Nephron (organoid): ENCODE results near the gene ENO2.

Experiments used
- H3K27ac Mint-ChIP-seq, 3 experiments: 2 replicates each; pipeline ENCODE4 v1.8.0; 2020; ENCODE audit warnings: mixed read lengths in 3 of 3, mild to moderate bottlenecking in 2 of 3, moderate library complexity in 1 of 3
- H3K27me3 Mint-ChIP-seq: 2 replicates; pipeline ENCODE4 v1.8.0; 2021; ENCODE audit warnings: low read depth, mild to moderate bottlenecking, moderate library complexity, mixed read lengths
- H3K36me3 Mint-ChIP-seq: 2 replicates; pipeline ENCODE4 v1.8.0; 2020; ENCODE audit warnings: low read depth, mixed read lengths
- H3K4me1 Mint-ChIP-seq: 2 replicates; pipeline ENCODE4 v1.8.0; 2020; ENCODE audit warnings: mixed read lengths
- H3K4me3 Mint-ChIP-seq, 3 experiments: 2 replicates each; pipeline ENCODE4 v1.8.0; 2020; ENCODE audit warnings: mild to moderate bottlenecking in 3 of 3, mixed read lengths in 3 of 3, moderate library complexity in 2 of 3
- H3K9me3 Mint-ChIP-seq: 2 replicates; pipeline ENCODE4 v1.8.0; 2020; ENCODE audit warnings: mixed read lengths
- TF ChIP-seq, protein P1 (sequence below), 3 experiments: fragments of 200-600 bp; sonication (generic); IDR thresholded peaks; one replicate each; pipeline ENCODE4 v1.5.0; 2021; ENCODE audit warnings: antibody characterized with exemption in 3 of 3; ENCODE audit not compliant: unreplicated experiment in 3 of 3

ENO2 gene

GRCh38 chr12:6946033-6946919 is 31.9 kb downstream of the ENO2 start:
- TF ChIP-seq, protein P1, sequence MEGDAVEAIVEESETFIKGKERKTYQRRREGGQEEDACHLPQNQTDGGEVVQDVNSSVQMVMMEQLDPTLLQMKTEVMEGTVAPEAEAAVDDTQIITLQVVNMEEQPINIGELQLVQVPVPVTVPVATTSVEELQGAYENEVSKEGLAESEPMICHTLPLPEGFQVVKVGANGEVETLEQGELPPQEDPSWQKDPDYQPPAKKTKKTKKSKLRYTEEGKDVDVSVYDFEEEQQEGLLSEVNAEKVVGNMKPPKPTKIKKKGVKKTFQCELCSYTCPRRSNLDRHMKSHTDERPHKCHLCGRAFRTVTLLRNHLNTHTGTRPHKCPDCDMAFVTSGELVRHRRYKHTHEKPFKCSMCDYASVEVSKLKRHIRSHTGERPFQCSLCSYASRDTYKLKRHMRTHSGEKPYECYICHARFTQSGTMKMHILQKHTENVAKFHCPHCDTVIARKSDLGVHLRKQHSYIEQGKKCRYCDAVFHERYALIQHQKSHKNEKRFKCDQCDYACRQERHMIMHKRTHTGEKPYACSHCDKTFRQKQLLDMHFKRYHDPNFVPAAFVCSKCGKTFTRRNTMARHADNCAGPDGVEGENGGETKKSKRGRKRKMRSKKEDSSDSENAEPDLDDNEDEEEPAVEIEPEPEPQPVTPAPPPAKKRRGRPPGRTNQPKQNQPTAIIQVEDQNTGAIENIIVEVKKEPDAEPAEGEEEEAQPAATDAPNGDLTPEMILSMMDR (IDR thresholded peaks at IDR 0.05; ENCODE audit: unreplicated experiment in 3 of 3) = no peak
- H3K27ac Mint-ChIP-seq = peak overlapping the region; percentile 4 to 84 (median 75)
- H3K4me1 Mint-ChIP-seq = peaks cover 39% of the 10 kb centered on the region
- peaks cover 5% of the 10 kb centered on the region for H3K36me3 Mint-ChIP-seq
- H3K4me3 Mint-ChIP-seq = peak overlapping the region; percentile 86 to 95 (median 92)
- H3K9me3 Mint-ChIP-seq = no peaks in the 10 kb centered on the region
- peaks cover 4% of the 10 kb centered on the region for H3K27me3 Mint-ChIP-seq

DNA sequence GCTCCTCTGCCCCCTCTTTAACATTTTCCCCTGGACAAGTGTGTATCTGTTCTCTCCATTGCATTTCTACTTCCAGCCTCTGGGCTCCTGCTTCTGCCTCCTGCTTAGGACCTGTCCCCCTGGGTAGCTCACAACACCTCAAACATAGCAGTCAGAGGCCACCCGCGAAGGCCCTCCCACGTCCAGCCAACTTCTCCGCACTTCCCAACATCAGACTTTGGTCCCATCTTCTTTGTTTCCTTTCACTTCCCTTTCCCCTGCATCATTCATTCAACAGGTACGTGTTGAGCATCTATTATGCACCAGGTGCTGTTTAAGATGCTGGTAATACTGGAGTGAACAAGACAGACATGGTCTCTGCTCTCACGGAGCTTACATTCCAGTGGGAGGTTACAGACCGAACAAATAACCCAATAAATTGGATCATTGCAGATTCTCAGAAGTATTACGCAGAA is 32.6 kb downstream of the ENO2 start:
- Mint-ChIP-seq H3K4me1 (peaks cover 39% of the 10 kb centered on the region), H3K4me3 (peak overlapping the region; percentile 86 to 95 (median 92)), H3K36me3 (peaks cover 4% of the 10 kb centered on the region), H3K27me3 (peaks cover 4% of the 10 kb centered on the region), H3K9me3 (no peaks in the 10 kb centered on the region), H3K27ac (peak overlapping the region; percentile 4 to 84 (median 75))
- TF ChIP-seq, protein P1 (IDR thresholded peaks at IDR 0.05; ENCODE audit: unreplicated experiment in 3 of 3) = no peak

DNA sequence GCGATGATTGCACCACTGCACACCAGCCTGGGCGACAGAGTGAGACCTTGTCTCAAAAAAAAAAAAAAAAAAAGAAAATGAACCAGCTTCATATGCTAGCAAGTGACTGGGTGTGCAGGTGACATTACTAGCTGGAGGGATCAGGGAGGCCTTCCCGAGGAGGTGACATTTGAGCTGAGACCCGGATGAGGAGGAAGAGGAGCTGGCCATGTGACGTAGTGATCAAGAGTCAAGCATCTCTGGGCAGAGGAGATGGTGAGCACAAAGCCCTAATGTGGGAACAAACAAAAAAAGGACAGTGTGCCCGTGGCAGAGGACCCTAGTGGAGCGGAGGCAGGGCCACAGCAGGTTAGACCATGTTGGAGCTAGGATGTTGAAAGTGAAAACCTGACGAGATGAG is 33.2 kb downstream of the ENO2 start:
- Mint-ChIP-seq H3K27me3 (peaks cover 4% of the 10 kb centered on the region), H3K36me3 (no peaks in the 10 kb centered on the region), H3K4me1 (peaks cover 34% of the 10 kb centered on the region), H3K27ac (no peak overlapping the region), H3K4me3 (peak overlapping the region in 2 of 3 experiments; percentile 30 to 42), H3K9me3 (no peaks in the 10 kb centered on the region)
- TF ChIP-seq, protein P1 (IDR thresholded peaks at IDR 0.05; ENCODE audit: unreplicated experiment in 3 of 3) = no peak

DNA sequence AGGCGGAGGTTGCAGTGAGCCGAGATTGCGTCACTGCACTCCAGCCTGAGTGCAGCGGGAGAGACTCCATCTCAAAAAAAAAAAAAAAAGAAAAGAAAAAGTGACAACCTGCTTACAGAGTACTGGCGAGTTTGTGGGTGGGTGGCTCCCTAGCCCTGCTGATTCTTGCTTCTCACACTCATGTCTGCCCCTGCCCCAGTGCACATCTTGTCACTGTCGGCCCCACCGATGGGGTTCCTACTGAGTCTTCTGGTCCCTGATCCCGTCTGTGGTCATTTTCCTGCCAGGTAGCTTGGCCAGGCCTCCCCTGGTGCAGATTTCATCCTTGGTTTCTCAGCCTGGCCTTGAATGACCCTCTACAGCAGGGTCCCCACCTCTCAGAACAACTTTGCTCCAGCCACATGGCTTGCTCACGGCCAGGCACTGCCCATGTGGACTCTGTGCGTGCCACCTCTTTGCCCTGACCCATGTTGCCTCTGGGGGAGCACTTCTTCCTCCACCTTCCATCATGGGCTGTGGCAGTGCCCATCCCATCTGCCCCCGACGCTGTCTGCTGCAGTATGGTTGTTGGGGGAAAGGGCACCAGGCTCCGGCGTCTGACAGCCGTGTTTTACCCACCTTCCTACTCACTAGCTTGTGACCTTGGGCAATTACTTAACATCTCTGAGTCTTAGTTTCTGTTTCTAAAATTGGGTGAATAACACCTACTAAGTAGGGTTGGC is 34.7 kb downstream of the ENO2 start:
- Mint-ChIP-seq H3K27me3 (peaks cover 4% of the 10 kb centered on the region), H3K36me3 (no peaks in the 10 kb centered on the region), H3K27ac (peak overlapping the region in 1 of 3 experiments; percentile 18), H3K4me3 (peak overlapping the region in 2 of 3 experiments; percentile 32 to 46), H3K9me3 (no peaks in the 10 kb centered on the region), H3K4me1 (peaks cover 26% of the 10 kb centered on the region)
- TF ChIP-seq, protein P1 (IDR thresholded peaks at IDR 0.05; ENCODE audit: unreplicated experiment in 3 of 3) = no peak

DNA sequence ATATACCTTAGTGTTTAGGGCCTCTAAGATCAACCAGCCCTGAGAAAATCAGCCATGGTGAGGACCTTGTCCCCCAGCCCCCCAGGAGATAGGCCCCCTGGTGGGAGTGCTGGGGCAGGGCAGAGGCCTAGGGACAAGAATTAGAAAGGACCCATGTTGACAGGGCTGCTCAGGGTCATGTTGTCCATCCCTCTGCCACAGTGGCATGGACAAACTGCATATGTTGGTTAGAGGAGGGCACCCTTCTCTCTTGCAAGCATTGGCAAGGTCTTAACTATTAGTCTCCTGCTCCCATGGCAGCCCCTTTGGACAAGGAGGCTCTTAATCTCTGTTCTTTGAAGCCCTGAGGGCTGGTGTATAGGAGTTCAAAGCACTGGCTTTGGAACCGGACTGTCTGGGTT is 36.0 kb downstream of the ENO2 start:
- Mint-ChIP-seq H3K27me3 (peaks cover 4% of the 10 kb centered on the region), H3K4me1 (peaks cover 17% of the 10 kb centered on the region), H3K4me3 (no peak overlapping the region), H3K27ac (no peak overlapping the region), H3K36me3 (no peaks in the 10 kb centered on the region), H3K9me3 (no peaks in the 10 kb centered on the region)
- TF ChIP-seq, protein P1 (IDR thresholded peaks at IDR 0.05; ENCODE audit: unreplicated experiment in 3 of 3) = peak in 1 of 3 experiments; percentile 16
